ENCODE results near the gene PCNX3.

DNA sequence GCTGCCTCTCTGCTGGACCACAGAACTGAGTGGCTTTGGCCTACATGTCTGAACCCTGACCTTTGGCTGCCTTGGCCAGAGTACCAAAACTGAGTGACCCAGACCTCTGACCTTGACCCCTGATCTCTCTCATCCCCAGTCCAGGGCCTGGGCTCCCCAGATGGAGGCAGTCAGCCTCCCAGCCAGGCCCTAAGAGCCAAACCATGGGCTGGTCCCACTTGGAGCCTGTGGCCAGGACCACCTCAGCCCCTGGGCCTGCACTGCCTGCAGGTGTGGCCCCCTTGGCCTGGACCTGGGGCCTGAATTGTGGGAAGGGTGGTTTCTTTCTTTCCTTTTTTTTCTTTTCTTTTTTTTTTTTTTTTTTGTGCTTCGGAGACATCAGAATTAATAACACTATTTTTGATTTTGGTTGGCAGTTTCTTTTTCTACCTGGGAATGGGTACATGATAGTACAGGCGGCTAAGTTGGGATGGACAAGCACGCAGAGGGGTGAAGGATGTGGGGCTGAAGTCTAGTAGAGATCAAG lies 21.5 kb downstream of the PCNX3 start:
- TF ChIP-seq POLR2AphosphoS5 (IDR thresholded peaks at IDR 0.05; ENCODE audit: low read depth, low read length) (no peak), TAF1 (IDR thresholded peaks at IDR 0.05; ENCODE audit: borderline replicate concordance, low read depth, low read length) (no peak), POLR2A (IDR thresholded peaks at IDR 0.05; ENCODE audit: low read depth, low read length) (no peak)
